ENCODE results near the gene ERCC6. TPM values are rescaled to one million over a fixed set of nuclear protein-coding genes. Genes with fewer than 3 reads are reported as not detected.

The ERCC6 gene
- total and polyA plus RNA-seq, 2 donors (not counting 3 experiments of a cell fraction or from before 2014, with no cell fraction given) = 15.3 to 39.6 TPM

- Histone ChIP-seq H3K4me2 (ENCODE audit: insufficient read depth, low read length) (no peak overlapping the region), H3K9me3 (replicated peaks; ENCODE audit: control insufficient read depth, insufficient read depth, low read length) (no peaks in the 10 kb centered on the region), H3K4me1 (ENCODE audit: control insufficient read depth, extremely low read depth, insufficient read depth, low read length) (no peaks in the 10 kb centered on the region), H3K9ac (replicated peaks; ENCODE audit: extremely low read depth, insufficient read depth, low read length) (no peak overlapping the region), H3K79me2 (ENCODE audit: control insufficient read depth, insufficient read depth, low read length) (peaks cover 93% of the 10 kb centered on the region), H4K20me1 (replicated peaks; ENCODE audit: control insufficient read depth, extremely low read depth, insufficient read depth, low read length) (no peaks in the 10 kb centered on the region), H3K27me3 (ENCODE audit: control insufficient read depth in 2 of 2, insufficient read depth in 2 of 2, low read length in 2 of 2) (no peaks in the 10 kb centered on the region), H3K27ac (ENCODE audit: insufficient read depth, low read depth, low read length) (no peak overlapping the region), H2AFZ (ENCODE audit: low read depth, low read length) (no peak overlapping the region), H3K36me3 (ENCODE audit: control insufficient read depth in 2 of 2, extremely low read depth in 1 of 2, insufficient read depth in 2 of 2, low read length in 2 of 2) (peaks cover 24 to 45% of the 10 kb centered on the region in 2 experiments), H3K4me3 (replicated peaks in 1 of 3; ENCODE audit: insufficient read depth in 1 of 3, low read depth in 1 of 3, low read length in 3 of 3) (no peak overlapping the region), H3K9me1 (replicated peaks; ENCODE audit: control insufficient read depth, extremely low read depth, insufficient read depth, low read length) (no peaks in the 10 kb centered on the region)
- ChIA-PET CTCF (interaction anchor here (0.6 to 7.6 kb wide), 23 partner anchors 8 to 1137 kb away, joined by 3 to 102 read pairs (median 5); partner anchors contain the start of gene ERCC6), POLR2A (interaction anchor here (1.5 kb wide), 1 partner anchor 20 kb away, joined by 3 read pairs; the partner anchor contains the start of gene ERCC6)
- no TSS peak for BruUV-seq (replicated peaks)
- intact Hi-C loops (cut with micrococcal nuclease) = loop anchor here (1.0 to 10.0 kb wide), 3 partner anchors 112 to 964 kb away; no protein-coding TSS in a partner anchor
- FAIRE-seq (peak; percentile 88), DNase-seq (ENCODE audit: low read depth, low spot score) (peak; percentile 62)
- dilution Hi-C loops (cut with MboI; ENCODE audit: extremely low pct_ligation_motif_present, low sequenced_read_pairs) = no loop called here
- no peak for TF ChIP-seq FOS (IDR thresholded peaks at IDR 0.05; ENCODE audit: borderline replicate concordance, insufficient read depth, low read length)
- TF ChIP-seq CTCF (IDR thresholded peaks at IDR 0.05; ENCODE audit: extremely low read depth in 1 of 2, insufficient read depth in 1 of 2, low read depth in 1 of 2, low read length in 2 of 2) = peak; percentile 42 to 59
Measured at GRCh38 chr10:49518982-49519578, 19.8 kb downstream of the ERCC6 start.

GRCh38 chr10:49518566-49518965 is 20.4 kb downstream of the ERCC6 start:
- no peak overlapping the region for H3K4me3 ChIP-seq (replicated peaks in 1 of 3; ENCODE audit: insufficient read depth in 1 of 3, low read depth in 1 of 3, low read length in 3 of 3)
- no peak for TF ChIP-seq POLR2AphosphoS5 (IDR thresholded peaks at IDR 0.05; ENCODE audit: insufficient read depth, low read depth, low read length)
- no peak for TF ChIP-seq POLR2A (IDR thresholded peaks at IDR 0.05; ENCODE audit: low read depth, low read length)
- no peaks in the 10 kb centered on the region for H3K27me3 ChIP-seq (ENCODE audit: control insufficient read depth in 2 of 2, insufficient read depth in 2 of 2, low read length in 2 of 2)
- intact Hi-C loops (cut with micrococcal nuclease) = loop anchor here (2.0 to 10.0 kb wide), 2 partner anchors 538 to 964 kb away; no protein-coding TSS in a partner anchor
- H3K4me1 ChIP-seq (ENCODE audit: control insufficient read depth, extremely low read depth, insufficient read depth, low read length) = peaks cover 2% of the 10 kb centered on the region
- no peak overlapping the region for H2AFZ ChIP-seq (ENCODE audit: low read depth, low read length)
- H3K9ac ChIP-seq (replicated peaks; ENCODE audit: extremely low read depth, insufficient read depth, low read length) = no peak overlapping the region
- BruUV-seq (replicated peaks) = no TSS peak
- ChIA-PET CTCF (interaction anchor here (0.6 to 7.6 kb wide), 23 partner anchors 8 to 1136 kb away, joined by 3 to 102 read pairs (median 5); partner anchors contain the start of gene ERCC6), POLR2A (interaction anchor here (1.5 kb wide), 1 partner anchor 20 kb away, joined by 3 read pairs; the partner anchor contains the start of gene ERCC6)
- H3K9me1 ChIP-seq (replicated peaks; ENCODE audit: control insufficient read depth, extremely low read depth, insufficient read depth, low read length) = no peaks in the 10 kb centered on the region
- DNase-seq (ENCODE audit: low read depth, low spot score) (no peak), FAIRE-seq (no peak)
- dilution Hi-C loops (cut with MboI; ENCODE audit: extremely low pct_ligation_motif_present, low sequenced_read_pairs) = no loop called here
- peaks cover 91% of the 10 kb centered on the region for H3K79me2 ChIP-seq (ENCODE audit: control insufficient read depth, insufficient read depth, low read length)
- no peaks in the 10 kb centered on the region for H4K20me1 ChIP-seq (replicated peaks; ENCODE audit: control insufficient read depth, extremely low read depth, insufficient read depth, low read length)
- H3K9me3 ChIP-seq (replicated peaks; ENCODE audit: control insufficient read depth, insufficient read depth, low read length) = no peaks in the 10 kb centered on the region
- no peak overlapping the region for H3K27ac ChIP-seq (ENCODE audit: insufficient read depth, low read depth, low read length)
- peaks cover 22 to 43% of the 10 kb centered on the region in 2 experiments for H3K36me3 ChIP-seq (ENCODE audit: control insufficient read depth in 2 of 2, extremely low read depth in 1 of 2, insufficient read depth in 2 of 2, low read length in 2 of 2)
- no peak overlapping the region for H3K4me2 ChIP-seq (ENCODE audit: insufficient read depth, low read length)
